ENCODE results near the gene KLC4. TPM values are rescaled to one million over a fixed set of nuclear protein-coding genes. Genes with fewer than 3 reads are reported as not detected.

Gene KLC4
- total and polyA plus RNA-seq, 9 of the 15 experiments (the other 6 are each of a cell fraction or from before 2014, with no cell fraction given): 1.7 to 16.2 (median 7.7) TPM

GRCh38 chr6:43052842-43053544, 6.4 kb upstream of the KLC4 start (continued):
- TF ChIP-seq, protein P1, sequence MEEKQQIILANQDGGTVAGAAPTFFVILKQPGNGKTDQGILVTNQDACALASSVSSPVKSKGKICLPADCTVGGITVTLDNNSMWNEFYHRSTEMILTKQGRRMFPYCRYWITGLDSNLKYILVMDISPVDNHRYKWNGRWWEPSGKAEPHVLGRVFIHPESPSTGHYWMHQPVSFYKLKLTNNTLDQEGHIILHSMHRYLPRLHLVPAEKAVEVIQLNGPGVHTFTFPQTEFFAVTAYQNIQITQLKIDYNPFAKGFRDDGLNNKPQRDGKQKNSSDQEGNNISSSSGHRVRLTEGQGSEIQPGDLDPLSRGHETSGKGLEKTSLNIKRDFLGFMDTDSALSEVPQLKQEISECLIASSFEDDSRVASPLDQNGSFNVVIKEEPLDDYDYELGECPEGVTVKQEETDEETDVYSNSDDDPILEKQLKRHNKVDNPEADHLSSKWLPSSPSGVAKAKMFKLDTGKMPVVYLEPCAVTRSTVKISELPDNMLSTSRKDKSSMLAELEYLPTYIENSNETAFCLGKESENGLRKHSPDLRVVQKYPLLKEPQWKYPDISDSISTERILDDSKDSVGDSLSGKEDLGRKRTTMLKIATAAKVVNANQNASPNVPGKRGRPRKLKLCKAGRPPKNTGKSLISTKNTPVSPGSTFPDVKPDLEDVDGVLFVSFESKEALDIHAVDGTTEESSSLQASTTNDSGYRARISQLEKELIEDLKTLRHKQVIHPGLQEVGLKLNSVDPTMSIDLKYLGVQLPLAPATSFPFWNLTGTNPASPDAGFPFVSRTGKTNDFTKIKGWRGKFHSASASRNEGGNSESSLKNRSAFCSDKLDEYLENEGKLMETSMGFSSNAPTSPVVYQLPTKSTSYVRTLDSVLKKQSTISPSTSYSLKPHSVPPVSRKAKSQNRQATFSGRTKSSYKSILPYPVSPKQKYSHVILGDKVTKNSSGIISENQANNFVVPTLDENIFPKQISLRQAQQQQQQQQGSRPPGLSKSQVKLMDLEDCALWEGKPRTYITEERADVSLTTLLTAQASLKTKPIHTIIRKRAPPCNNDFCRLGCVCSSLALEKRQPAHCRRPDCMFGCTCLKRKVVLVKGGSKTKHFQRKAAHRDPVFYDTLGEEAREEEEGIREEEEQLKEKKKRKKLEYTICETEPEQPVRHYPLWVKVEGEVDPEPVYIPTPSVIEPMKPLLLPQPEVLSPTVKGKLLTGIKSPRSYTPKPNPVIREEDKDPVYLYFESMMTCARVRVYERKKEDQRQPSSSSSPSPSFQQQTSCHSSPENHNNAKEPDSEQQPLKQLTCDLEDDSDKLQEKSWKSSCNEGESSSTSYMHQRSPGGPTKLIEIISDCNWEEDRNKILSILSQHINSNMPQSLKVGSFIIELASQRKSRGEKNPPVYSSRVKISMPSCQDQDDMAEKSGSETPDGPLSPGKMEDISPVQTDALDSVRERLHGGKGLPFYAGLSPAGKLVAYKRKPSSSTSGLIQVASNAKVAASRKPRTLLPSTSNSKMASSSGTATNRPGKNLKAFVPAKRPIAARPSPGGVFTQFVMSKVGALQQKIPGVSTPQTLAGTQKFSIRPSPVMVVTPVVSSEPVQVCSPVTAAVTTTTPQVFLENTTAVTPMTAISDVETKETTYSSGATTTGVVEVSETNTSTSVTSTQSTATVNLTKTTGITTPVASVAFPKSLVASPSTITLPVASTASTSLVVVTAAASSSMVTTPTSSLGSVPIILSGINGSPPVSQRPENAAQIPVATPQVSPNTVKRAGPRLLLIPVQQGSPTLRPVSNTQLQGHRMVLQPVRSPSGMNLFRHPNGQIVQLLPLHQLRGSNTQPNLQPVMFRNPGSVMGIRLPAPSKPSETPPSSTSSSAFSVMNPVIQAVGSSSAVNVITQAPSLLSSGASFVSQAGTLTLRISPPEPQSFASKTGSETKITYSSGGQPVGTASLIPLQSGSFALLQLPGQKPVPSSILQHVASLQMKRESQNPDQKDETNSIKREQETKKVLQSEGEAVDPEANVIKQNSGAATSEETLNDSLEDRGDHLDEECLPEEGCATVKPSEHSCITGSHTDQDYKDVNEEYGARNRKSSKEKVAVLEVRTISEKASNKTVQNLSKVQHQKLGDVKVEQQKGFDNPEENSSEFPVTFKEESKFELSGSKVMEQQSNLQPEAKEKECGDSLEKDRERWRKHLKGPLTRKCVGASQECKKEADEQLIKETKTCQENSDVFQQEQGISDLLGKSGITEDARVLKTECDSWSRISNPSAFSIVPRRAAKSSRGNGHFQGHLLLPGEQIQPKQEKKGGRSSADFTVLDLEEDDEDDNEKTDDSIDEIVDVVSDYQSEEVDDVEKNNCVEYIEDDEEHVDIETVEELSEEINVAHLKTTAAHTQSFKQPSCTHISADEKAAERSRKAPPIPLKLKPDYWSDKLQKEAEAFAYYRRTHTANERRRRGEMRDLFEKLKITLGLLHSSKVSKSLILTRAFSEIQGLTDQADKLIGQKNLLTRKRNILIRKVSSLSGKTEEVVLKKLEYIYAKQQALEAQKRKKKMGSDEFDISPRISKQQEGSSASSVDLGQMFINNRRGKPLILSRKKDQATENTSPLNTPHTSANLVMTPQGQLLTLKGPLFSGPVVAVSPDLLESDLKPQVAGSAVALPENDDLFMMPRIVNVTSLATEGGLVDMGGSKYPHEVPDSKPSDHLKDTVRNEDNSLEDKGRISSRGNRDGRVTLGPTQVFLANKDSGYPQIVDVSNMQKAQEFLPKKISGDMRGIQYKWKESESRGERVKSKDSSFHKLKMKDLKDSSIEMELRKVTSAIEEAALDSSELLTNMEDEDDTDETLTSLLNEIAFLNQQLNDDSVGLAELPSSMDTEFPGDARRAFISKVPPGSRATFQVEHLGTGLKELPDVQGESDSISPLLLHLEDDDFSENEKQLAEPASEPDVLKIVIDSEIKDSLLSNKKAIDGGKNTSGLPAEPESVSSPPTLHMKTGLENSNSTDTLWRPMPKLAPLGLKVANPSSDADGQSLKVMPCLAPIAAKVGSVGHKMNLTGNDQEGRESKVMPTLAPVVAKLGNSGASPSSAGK (IDR thresholded peaks at IDR 0.05): 0 out of 2 replicates have a peak, but pooled peaks have one; percentile 6
- TF ChIP-seq RAD51 (IDR thresholded peaks at IDR 0.05; ENCODE audit: borderline replicate concordance, low read depth) (no peak), KHSRP (IDR thresholded peaks at IDR 0.05) (no peak), SRSF9 (IDR thresholded peaks at IDR 0.05; ENCODE audit: borderline replicate concordance, low read depth, low read length) (no peak), TEAD1 (CRISPR knock-in tag; IDR thresholded peaks at IDR 0.05) (0 out of 4 replicates have a peak, but pooled peaks of 1 of the 2 experiments have one; percentile 31), ZNF586 (CRISPR knock-in tag; conservative IDR thresholded peaks at IDR 0.05) (no peak), IRF2 (CRISPR knock-in tag; IDR thresholded peaks at IDR 0.05) (no peak), GABPB2 (CRISPR knock-in tag; conservative IDR thresholded peaks at IDR 0.05) (no peak), GATA2 (CRISPR knock-in tag; IDR thresholded peaks at IDR 0.05) (peak; percentile 66), EGR1 (conservative IDR thresholded peaks at IDR 0.05) (peak; percentile 72), HNRNPLL (IDR thresholded peaks at IDR 0.05; ENCODE audit: low read depth, low read length, poor library complexity, severe bottlenecking) (peak; percentile 21)
- TF ChIP-seq, protein P2, sequence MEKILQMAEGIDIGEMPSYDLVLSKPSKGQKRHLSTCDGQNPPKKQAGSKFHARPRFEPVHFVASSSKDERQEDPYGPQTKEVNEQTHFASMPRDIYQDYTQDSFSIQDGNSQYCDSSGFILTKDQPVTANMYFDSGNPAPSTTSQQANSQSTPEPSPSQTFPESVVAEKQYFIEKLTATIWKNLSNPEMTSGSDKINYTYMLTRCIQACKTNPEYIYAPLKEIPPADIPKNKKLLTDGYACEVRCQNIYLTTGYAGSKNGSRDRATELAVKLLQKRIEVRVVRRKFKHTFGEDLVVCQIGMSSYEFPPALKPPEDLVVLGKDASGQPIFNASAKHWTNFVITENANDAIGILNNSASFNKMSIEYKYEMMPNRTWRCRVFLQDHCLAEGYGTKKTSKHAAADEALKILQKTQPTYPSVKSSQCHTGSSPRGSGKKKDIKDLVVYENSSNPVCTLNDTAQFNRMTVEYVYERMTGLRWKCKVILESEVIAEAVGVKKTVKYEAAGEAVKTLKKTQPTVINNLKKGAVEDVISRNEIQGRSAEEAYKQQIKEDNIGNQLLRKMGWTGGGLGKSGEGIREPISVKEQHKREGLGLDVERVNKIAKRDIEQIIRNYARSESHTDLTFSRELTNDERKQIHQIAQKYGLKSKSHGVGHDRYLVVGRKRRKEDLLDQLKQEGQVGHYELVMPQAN (IDR thresholded peaks at IDR 0.05; ENCODE audit: borderline replicate concordance): 0 out of 2 replicates have a peak, but pooled peaks have one; percentile 30
- TF ChIP-seq, protein P3, sequence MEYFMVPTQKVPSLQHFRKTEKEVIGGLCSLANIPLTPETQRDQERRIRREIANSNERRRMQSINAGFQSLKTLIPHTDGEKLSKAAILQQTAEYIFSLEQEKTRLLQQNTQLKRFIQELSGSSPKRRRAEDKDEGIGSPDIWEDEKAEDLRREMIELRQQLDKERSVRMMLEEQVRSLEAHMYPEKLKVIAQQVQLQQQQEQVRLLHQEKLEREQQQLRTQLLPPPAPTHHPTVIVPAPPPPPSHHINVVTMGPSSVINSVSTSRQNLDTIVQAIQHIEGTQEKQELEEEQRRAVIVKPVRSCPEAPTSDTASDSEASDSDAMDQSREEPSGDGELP (CRISPR knock-in tag; IDR thresholded peaks at IDR 0.05; ENCODE audit: borderline replicate concordance): peak; percentile 62; the same call in 1 of the 2 replicates
